Occipital lobe (tissue), 2 donors: Measurements from ENCODE around the gene GCNA. TPM values are rescaled to one million over a fixed set of nuclear protein-coding genes. Genes with fewer than 3 reads are reported as not detected.

ENCODE experiments used
- DNase-seq: peaks from one replicate; lab custom pipeline; 2025; lab: John Stamatoyannopoulos, UW
- total RNA-seq: library from RNA; depleted of rRNA; stranded (reverse); fragments of >200 nt; gene quantifications from one replicate; pipeline ENCODE4 v1.2.3, GENCODE V29; 2014

Gene GCNA
- total RNA-seq, 1 donor from 2014 or later: 3.0 TPM

DNA sequence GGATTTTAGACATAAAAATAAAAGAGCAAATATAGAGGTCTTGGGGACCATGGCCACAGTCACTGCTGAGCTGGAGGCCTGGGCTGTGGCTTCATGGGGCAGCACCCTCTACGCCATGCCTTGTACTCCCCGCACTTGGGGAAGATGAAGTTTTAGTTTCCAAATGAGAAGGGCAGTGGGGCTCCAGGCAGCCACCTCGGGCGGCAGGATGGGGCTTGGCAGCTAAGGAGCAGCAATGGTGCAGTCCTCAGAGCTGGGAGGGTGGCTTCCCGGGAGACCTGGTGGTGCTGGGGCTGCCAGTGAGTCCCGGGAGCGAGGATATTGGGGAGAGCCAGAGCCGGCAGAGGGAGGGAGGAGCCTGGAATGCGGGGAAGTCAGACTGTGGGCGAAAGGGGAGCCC, 37.7 kb downstream of the GCNA start:
- no peak for DNase-seq

DNA sequence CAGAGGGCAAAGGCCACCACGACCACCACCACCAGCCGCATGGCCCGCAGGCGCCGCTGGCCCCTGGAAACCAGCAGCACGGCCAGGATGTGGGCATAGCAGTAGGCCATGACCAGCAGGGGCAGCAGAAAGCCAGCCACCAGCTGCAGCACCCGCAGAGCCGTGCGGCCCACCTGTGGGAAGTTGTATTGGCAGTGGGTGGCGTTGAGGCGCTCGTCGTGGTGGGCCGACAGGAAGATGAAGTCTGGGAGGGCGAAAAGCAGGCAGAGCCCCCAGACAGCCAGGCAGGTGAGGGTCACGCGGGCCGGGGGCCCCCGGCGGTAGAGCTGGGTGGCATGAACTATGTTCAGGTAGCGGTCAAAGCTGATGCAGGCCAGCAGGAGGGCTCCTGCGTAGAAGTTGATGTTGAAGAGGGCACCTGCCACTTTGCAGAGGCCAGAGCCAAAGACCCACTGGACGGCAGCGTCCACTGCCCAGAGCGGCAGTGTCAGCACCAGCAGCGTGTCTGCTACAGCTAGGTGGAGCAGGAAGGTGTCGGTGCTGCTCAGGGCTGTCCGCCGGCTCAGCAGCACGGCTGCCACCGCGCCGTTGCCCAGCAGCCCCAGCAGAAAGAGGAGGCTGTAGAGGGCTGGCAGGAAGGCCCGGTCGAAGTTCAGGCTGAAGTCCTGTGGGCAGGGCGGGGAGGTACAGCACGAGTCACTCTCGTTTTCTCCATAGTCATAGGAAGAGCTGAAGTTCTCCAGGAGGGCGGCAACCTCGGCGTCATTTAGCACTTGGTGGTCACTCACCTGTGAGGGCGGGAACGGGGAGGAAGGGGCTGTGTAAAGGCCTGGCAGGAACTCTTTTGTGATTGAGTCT, 38.7 kb downstream of the GCNA start:
- DNase-seq: no peak

DNA sequence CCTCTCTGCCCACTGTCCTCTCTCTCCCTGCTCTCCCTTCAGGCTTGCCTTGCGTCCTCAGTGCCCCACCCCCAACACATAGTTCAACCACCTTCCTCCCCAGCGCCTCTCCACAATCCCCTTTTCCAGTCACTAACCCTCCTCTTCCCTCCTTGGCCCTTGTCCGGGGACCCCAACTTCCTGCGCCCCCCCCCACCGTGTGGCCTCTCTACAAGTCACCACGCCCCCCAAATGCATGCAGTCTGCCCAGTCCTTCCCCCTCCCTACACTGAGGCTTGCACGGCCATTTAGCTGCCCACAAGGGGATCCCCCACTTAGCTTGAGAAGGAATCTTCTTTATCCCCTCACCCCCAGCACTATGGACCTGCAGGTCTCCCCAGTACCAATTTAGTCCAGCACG, 39.5 kb downstream of the GCNA start:
- DNase-seq: no peak

DNA sequence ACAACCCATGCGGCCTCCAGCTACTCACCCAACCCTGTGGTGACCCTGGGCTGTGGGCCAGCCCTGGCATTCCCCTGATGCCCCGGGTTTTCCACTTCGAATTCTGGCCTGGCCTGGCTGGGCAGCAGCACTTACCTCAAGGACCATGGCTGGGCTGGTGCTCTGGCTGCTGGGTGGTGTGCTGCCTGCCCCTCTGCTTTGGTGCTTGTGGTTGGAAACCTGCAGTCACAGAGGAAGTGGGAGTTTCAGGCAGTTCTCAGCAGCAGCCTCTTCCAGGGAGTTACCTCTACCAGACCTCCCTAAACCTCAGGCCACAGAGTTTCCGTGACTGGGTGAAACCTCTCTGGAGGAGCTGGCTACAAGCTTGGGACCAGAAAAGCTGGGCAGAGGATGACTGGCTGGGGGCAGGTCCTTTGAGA, 40.1 kb downstream of the GCNA start, which contains the start of gene CXCR3:
TSS of gene CXCR3 (minus strand) at position 209 of the 419 bp plus-strand sequence. CDS start at position 147, 62 bp downstream.
- no peak for DNase-seq

DNA sequence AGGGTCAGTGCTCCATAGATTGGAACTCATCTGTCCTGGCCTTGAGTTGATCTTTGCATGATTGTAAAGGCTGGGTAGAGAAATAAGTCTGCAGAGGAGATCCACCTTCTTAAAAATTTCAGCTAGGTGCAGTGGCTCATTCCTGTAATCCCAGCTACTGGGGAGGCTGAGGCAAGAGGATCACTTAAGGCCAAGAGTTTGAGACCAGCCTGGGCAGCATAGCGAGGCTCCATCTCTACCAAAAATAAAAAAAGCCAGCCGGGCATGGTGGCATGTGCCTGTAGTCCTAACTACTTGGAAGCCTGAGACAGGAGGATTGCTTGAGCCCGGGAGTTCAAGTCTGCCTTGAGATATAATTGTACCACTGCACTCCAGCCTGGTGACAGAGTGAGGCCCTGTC, 40.5 kb downstream of the GCNA start:
- DNase-seq: no peak

DNA sequence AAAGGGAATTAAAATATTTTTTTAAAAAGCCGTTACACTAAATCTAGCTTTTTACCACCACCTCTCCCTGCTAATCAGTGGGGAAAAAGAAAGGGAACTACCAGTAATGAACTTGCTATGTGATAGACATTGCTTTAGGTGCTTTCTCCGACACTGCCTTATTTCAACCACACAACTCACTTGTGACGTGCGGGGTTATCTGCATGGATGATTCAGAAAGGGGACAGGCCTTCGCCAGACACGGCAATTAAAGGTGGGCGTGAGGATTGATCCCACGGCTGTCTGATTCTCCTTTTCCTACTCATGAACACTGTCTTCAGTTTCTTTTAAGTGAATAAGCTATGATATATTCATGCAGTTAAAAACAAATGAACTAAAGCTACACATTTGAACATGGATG, 41.0 kb downstream of the GCNA start:
- no peak for DNase-seq

DNA sequence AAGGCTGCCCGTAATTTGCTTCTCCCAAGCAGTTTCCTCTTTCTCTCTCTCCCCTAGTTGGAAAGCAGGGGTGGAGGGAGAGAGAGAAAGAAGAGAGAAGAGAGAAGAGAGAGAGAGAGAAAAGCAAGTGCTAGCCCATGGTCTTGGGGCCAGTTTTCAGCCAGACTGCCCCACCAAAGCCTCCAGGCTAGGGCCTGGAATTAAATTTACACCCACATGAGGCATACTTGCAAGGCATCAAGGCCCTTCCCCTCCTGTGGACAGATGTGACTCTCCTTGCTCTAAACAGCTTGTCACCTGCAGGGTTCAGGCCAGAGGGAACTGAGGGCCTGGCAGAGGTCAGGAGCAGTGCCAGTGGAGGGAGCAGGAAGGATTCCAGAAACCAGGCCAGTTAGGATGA, 41.7 kb downstream of the GCNA start:
- DNase-seq: no peak

DNA sequence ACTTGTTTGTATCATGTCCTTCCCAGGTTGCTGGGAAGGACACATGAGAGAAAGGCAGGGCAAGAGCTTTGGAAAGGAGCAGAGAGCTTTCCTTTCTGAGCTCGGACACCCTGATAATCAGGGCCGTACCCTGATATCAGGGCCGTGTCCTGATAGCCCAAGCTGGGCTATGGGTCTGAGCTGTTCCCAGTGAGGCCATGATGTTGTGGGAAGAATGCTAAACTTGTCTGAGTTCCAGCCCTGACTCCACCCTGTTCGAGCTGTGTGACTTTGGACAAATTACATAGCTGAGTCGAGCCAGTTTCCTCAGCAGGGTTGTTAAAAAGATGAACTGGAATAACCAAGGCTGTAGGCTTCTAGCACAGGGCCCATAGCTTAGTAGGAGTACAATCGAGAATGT, 43.4 kb downstream of the GCNA start:
- no peak for DNase-seq

DNA sequence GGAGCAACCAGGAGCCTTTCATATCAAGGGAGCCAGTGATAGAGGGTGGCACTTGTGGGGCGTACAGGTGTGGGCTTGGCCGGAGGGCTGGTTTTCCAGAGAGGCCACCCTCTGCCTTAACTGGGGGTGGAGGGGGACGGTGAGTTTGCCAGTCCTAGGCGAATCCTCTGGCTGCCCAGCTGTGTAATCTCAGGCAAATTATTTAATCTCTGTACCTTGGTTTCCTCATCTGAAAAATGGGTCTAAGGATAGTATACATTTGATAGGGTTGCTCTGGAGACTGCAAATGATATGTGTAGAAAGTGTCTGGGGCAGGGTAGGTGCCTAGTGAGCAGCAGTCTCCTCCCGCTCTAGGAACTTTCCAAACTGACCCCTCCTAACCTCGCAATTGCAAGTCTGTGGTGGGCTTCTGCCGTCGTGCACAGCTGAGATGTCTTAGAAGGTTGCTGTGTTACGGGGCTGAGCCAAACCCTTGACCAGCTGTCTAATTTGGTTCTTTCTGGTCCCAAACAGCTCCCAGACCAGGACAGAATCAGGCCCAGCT, 43.9 kb downstream of the GCNA start:
- DNase-seq: no peak

DNA sequence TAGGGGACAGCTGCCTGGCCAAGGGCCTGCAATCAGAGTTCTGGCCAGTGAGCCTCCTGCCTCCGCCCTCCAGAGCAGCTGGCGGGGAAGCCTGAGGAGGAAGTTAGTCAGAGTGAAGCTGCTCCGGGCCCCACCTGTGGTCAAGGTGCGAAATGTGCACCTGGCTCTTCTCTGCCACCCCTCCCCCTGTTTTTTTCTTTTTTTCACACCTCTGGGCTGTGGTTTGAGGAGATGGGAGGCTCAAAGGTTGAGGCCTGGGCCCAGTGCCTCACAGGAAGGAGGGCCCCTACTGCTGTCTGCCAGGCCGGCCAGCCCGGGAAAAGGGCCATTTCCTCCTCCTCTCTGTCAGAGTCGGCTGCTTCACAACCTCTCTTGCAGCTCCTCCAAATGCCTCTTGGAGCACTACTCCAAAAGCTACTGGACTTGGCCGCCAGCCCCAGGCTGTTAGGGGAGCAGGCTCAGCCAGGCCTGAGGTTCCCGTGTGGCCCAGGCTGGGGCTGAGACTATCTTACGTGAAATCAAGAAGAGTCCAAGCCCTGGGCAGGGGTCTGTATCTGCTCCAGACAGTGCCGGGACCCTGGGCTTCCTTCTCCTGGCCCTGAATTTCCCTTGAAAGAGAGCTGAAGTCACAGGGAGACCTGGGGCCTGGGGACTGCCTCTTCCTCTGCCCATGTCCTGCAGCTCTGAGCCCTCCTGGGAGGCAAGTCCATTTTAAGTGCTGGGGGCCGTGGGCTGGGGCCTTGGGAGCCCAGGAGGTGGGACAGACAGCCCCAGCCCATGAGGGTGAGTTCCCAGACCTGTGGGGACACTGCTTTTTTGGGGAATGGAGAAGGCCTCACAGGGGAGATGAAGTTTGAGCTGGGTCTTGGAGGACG, 44.6 kb downstream of the GCNA start:
- DNase-seq: peak; percentile 9

DNA sequence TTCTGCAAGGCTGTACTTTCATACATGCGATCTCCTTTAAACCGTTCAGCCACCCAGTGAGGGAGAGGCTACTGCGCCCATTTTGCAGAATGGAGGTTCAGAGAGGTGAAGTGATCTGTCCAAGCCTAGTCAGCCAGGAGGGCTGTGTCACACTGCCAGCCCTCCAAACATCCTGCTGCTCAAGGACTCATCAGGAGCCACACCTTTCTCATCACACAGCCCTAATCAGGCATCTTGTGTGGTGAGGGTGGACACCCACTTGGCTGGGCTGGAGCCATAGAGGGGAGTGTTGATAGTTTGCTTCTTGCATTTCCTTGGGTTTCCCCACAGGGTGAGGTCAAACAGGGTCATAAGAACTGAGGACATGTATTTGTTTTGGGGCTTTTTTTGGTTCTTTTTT, 45.5 kb downstream of the GCNA start:
- DNase-seq: no peak

DNA sequence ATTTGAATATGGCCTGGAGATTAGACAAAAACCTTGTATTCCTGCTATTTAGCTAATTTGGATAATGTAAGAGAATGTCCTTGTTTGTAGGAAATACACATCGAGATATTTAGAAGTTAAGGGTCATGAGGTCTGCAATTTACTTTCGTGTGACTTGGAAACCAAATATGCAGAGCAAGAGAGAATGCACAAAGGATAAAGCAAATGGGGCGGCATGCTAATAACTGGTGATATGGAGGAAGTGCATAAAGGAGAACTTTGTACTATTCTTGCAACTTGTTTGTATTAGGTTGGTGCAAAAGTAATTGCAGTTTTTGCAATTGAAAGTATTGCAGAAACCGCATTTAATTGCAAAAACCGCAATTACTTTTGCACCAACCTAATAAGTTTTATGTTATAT, 47.2 kb downstream of the GCNA start:
- no peak for DNase-seq

DNA sequence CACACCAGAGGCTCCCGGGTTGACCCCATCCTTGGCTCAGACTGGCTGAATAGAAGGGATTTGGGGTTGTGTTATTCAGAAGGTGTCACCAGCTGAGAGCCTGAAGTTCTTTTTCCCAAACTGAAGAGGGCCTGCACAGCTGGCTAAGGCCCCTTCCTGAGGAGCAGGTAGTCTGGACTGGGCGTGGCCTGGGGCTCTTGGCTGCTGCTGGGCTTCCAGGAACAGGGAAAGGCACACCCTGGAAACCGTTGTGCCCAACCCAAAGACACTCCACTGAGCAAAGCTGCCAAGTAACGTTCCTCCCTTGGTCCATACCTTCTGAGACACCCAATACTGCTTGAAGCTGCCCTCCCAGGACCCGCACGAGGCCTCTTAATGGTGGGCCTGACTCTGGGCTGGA, 48.3 kb downstream of the GCNA start:
- no peak for DNase-seq

DNA sequence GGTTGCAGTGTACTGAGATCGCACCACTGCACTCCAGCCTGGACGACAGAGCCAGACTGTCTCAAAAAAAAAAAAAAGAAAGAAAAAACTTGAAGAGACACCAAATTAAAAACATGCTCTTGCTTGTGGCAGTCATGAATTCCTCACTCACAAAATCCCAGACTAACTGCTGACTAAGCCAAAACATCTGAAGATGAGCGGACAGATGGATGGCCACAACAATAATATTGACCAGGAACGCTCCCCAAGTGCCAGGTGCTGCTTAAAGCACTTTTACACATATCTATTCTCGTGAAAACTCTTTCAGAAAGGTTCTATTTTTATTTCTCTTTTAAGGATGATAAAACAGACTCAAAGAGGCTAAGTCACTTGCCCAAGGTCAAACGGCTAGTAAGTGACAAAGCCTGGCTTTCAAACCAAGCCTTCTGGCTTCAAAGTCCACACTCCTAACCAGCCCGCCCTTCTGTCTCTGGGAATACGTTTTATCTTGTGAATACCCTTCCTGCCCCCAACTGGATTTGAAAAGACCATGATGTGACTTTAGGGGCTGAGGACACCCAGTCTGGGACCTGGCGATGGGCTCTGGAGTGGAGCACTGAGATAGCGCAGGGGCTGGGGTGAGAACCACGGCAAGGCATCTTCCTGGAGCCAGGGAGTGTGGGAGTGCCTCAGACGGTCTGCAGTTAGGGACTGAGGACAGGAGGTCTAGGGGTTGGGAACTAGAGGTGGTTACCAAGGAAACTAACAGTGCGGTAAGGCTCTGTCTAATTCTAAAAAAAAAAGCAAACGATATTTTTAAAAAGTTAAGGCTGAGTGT, 49.6 kb downstream of the GCNA start:
- no peak for DNase-seq

DNA sequence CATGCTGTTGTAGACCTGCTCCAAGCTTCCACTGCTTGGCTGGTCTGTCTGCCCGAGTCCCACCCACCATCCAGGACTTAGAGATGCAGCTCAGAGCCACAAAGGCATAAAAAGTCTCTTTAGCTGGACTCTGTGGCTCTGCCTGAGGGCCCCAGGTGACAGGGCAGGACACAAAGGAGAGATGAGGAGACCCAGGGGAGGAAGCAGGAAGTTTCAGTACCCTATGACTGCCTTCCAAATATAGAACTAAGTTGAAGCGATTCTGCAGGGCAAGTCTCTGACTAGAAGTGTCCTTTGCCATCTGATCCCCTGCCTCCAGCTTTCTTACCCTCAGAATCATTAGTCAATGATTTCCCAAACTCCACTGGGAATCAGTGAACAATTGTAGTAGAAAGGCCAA, 51.2 kb downstream of the GCNA start:
- no peak for DNase-seq

DNA sequence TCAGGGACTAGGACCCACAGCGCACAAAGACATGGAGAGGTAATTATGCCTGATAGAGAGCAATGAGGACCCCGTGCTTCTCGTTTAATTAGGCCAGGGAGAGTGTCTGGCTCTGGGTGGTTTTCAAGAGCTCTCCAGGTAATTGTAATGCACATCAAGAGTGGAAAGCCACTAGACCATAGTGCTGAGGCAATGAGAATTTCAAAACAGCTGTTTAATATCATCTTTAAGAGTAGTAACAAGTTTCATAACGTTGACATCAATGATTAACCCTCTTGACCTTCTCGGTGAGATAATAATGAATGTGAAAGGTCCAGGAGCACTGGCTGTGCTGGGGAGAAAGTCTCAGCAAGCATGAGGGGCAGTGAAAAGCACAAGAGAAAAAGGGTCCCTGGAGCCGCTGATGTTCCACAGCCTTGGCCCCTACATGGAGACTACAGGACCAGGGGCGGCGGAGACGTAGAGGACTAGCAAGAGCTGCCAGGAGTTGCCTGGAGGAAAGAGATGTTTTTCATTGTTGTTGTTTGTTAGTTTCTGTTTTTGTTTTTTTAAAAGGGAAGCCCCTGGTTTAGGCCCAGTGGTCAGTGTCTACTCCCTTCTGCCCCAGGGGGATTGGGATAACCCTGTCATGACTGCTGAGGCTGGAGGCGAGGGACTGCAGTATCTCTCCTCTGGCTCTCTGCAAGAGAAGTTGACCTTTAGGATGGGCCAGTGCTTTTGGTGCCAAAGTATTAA, 54.9 kb downstream of the GCNA start:
- DNase-seq: no peak

DNA sequence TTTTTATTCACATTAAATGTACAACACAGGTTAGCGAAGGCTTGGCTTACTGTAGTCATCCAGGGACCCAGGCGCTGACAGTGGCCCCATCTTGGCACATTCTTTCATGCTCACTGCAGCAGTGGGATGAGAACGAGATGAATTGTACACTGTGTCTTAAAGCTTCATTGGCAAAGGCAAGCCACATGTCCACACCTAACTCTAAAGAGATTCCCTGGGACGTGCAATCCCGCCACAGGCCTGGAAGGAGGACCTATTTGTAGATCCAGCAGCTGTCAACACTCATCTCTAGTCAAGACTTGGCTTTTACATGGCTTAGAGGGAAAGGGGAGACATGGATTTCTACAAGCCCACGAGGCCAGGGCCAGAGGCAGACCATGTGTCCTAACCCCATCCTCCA, 56.1 kb downstream of the GCNA start:
- no peak for DNase-seq

DNA sequence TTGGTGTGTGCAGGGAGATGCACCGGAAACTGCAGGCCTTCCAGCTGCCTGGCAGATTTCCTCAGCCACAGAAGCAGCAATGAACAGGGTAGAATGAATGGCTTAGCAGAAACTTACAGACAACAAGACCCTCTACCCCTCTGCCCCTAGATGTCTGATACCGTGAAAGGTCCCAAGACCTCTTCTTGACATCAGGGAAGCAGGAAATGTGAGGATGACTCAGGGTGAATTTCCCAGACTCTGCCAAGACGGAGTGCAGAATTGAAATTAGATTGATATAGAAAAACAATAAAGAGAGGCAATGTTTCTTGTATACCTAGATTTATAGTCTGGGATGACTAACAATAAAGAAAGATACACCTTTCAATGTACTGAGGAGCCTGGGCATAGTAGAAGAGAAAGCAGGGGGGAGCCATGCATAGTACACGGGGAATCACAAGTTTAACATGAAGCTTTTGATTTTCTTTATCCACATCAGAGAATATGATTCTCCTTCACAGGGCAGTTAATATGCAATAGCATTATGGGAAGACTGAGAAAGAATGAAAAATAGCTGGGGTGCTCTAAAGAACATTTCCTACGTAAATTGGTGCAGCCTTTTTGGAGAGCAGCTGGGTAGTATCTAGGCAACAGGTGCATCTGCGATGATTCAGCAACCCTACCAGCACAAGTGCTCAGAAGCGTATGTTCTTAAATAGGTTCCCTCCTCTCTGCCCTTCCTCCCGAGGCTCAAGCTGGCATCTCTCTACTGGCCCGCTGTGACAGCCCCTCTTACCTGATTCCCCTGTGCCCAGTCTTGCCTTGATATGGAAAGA, 58.4 kb downstream of the GCNA start:
- no peak for DNase-seq

DNA sequence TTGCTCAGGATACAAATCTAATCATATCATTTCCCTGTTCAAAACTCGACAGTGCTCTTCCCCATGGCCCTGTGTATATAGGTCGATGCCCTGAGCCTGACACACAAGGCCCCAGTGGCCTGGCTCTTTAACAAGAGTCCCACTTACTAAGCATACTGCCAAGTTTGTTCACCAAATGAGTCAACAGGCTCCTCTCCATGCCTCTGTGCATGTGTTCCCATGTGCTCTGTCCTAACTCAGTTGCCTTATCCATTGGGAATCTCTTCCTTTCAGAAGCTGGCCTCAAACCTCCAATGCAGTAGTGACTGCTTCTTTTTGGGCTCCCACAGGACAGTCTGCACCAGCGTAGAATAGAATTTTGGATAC, 59.0 kb downstream of the GCNA start:
- no peak for DNase-seq

DNA sequence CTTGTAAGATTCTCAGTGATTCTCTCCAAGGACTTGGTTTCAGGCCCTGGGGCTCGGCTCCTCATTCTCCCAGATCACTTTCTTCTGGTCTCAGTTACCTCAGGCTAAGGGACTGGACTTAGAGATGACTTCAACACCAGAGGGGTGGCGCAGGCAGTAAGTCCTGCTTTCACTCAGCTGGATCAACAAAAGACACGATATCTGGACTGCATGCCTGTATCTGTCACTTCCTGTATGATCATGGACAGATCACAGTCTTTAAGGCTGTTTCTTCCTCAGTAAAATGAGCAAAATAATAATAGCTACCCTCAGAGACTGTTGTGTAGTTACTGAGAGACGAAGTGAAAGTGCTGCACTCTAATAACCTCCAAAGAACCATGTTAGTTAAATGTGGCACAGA, 59.6 kb downstream of the GCNA start:
- no peak for DNase-seq
